BE2C (cell line): ENCODE results near the gene SEMA3C.
A peak's percentile ranks its signal among the peaks of the same experiment; 100 is the strongest.

Experiments used
- DNase-seq: peaks from one replicate; pipeline ENCODE4 v3.0.0-alpha.2; 2020
- H3K27me3 ChIP-seq: fragments of 250-450 bp; sonication (Bioruptor Pico); 2 replicates; pipeline ENCODE4 v1.5.1; 2020; ENCODE audit warnings: mild to moderate bottlenecking
- H3K36me3 ChIP-seq: fragments of 250-450 bp; sonication (Bioruptor Pico); 2 replicates; pipeline ENCODE4 v1.5.1; 2020; ENCODE audit warnings: mild to moderate bottlenecking
- H3K4me1 ChIP-seq: fragments of 250-450 bp; sonication (Bioruptor Pico); 2 replicates; pipeline ENCODE4 v1.5.1; 2020
- H3K4me3 ChIP-seq: 2 replicates; pipeline ENCODE4 v1.5.1; 2011; ENCODE audit warnings: low read depth, low read length
- H3K9me3 ChIP-seq: fragments of 250-450 bp; sonication (Bioruptor Pico); 2 replicates; pipeline ENCODE4 v1.5.1; 2020
- CTCF ChIP-seq: IDR thresholded peaks from 2 replicates; pipeline ENCODE4 v1.5.1; 2012; ENCODE audit warnings: mild to moderate bottlenecking, low read depth, low read length

The SEMA3C gene

GRCh38 chr7:80768756-80769155 is 150.1 kb downstream of the SEMA3C start:
- no peaks in the 10 kb centered on the region for H3K9me3 ChIP-seq
- H3K4me3 ChIP-seq = no peak overlapping the region
- H3K4me1 ChIP-seq = peaks cover 6% of the 10 kb centered on the region
- no peaks in the 10 kb centered on the region for H3K27me3 ChIP-seq
- H3K36me3 ChIP-seq = no peaks in the 10 kb centered on the region
- TF ChIP-seq CTCF = no peak
- DNase-seq = no peak

DNA sequence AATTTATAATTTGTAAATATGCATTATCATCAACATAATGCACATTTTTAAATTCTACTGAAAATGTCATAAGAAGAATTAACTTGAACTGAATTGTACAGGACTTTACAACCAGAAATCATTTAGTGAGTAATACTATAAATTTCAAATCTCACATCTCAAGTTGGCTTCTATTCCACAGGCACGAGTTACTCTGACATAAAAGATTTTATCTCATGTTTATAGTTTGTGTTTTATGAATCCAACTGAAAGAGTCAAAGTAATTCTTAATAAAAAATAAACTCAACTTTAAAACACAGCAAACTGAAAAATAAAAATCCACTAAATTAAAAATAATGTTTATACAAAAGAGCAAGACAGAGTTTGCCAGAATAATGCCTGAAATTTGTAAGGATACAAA is 151.2 kb downstream of the SEMA3C start:
- no peaks in the 10 kb centered on the region for H3K27me3 ChIP-seq
- H3K4me3 ChIP-seq = no peak overlapping the region
- H3K9me3 ChIP-seq = no peaks in the 10 kb centered on the region
- DNase-seq = no peak
- H3K4me1 ChIP-seq = peaks cover 6% of the 10 kb centered on the region
- TF ChIP-seq CTCF = no peak
- no peaks in the 10 kb centered on the region for H3K36me3 ChIP-seq

GRCh38 chr7:80766724-80767123 is 152.1 kb downstream of the SEMA3C start:
- H3K4me1 ChIP-seq = peaks cover 6% of the 10 kb centered on the region
- no peaks in the 10 kb centered on the region for H3K27me3 ChIP-seq
- no peak for DNase-seq
- H3K9me3 ChIP-seq = no peaks in the 10 kb centered on the region
- TF ChIP-seq CTCF = no peak
- no peak overlapping the region for H3K4me3 ChIP-seq
- H3K36me3 ChIP-seq = no peaks in the 10 kb centered on the region

GRCh38 chr7:80764132-80764531 is 154.7 kb downstream of the SEMA3C start:
- no peak for TF ChIP-seq CTCF
- no peaks in the 10 kb centered on the region for H3K27me3 ChIP-seq
- DNase-seq = peak; percentile 31
- H3K9me3 ChIP-seq = no peaks in the 10 kb centered on the region
- no peaks in the 10 kb centered on the region for H3K4me1 ChIP-seq
- H3K36me3 ChIP-seq = no peaks in the 10 kb centered on the region
- no peak overlapping the region for H3K4me3 ChIP-seq

- no peaks in the 10 kb centered on the region for H3K36me3 ChIP-seq
- H3K27me3 ChIP-seq = no peaks in the 10 kb centered on the region
- no peak overlapping the region for H3K4me3 ChIP-seq
Observed at GRCh38 chr7:80763704-80764103, 155.1 kb downstream of the SEMA3C start.

DNA sequence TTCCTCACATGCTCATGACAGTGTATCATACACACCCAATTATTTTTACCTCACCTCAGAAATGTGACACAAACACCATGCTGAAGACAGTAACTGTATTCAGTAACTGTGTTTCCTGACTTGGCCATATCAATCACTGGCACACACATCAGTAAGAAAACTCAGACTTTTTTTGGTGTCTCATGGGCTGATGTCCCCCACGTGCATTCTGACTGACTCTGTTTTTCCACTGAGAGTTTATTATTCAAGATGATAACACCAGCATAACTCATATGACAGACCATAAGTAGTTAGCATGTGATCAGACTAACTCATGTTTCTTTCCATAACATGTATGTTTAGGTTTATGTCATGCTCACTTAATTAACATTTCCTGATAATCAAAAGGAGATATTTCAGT is 155.6 kb downstream of the SEMA3C start:
- H3K4me1 ChIP-seq = no peaks in the 10 kb centered on the region
- H3K36me3 ChIP-seq = no peaks in the 10 kb centered on the region
- no peaks in the 10 kb centered on the region for H3K9me3 ChIP-seq
- no peaks in the 10 kb centered on the region for H3K27me3 ChIP-seq
- H3K4me3 ChIP-seq = no peak overlapping the region
- TF ChIP-seq CTCF = no peak
- no peak for DNase-seq

More at GRCh38 chr7:80763704-80764103, 155.1 kb downstream of the SEMA3C start:
- TF ChIP-seq CTCF = no peak
- no peaks in the 10 kb centered on the region for H3K4me1 ChIP-seq
- no peak for DNase-seq
- no peaks in the 10 kb centered on the region for H3K9me3 ChIP-seq
